Calu3 (cell line): Measurements from ENCODE around the gene PRUNE1. TPM values are rescaled to one million over a fixed set of nuclear protein-coding genes. Genes with fewer than 3 reads are reported as not detected.

ENCODE experiments used
- BruUV-seq: library from RNA; stranded (reverse); fragments of 400-500 nt; replicated peaks from 2 replicates; lab custom pipeline; 2021; lab: Mats Ljungman, UMichigan
- CTCF ChIA-PET: fragments of 300-600 bp; sonication (Branson Sonifier 250); formaldehyde crosslinking; loops from one replicate; lab custom pipeline; 2022; ENCODE audit warnings: antibody characterized with exemption; lab: Charles Lee
- DNase-seq: peaks from one replicate; pipeline ENCODE4 v3.0.0; 2022
- H3K27ac Mint-ChIP-seq: one replicate; pipeline ENCODE4 v1.8.0; 2022; ENCODE audit warnings: mixed read lengths; ENCODE audit not compliant: unreplicated experiment
- H3K27me3 Mint-ChIP-seq: one replicate; pipeline ENCODE4 v1.8.0; 2022; ENCODE audit warnings: mixed read lengths; ENCODE audit not compliant: unreplicated experiment
- H3K36me3 Mint-ChIP-seq: one replicate; pipeline ENCODE4 v1.8.0; 2022; ENCODE audit warnings: mild to moderate bottlenecking, moderate library complexity, mixed read lengths; ENCODE audit not compliant: insufficient read depth, unreplicated experiment
- H3K4me1 Mint-ChIP-seq: one replicate; pipeline ENCODE4 v1.8.0; 2022; ENCODE audit warnings: mild to moderate bottlenecking, low read depth, mixed read lengths; ENCODE audit not compliant: unreplicated experiment
- H3K4me3 Mint-ChIP-seq: one replicate; pipeline ENCODE4 v1.8.0; 2022; ENCODE audit warnings: mild to moderate bottlenecking, low read depth, moderate library complexity, mixed read lengths; ENCODE audit not compliant: unreplicated experiment
- H3K9me3 Mint-ChIP-seq: one replicate; pipeline ENCODE4 v1.8.0; 2022; ENCODE audit warnings: low read depth, mixed read lengths; ENCODE audit not compliant: unreplicated experiment
- intact Hi-C: fragments of 100-400 bp; cut with micrococcal nuclease; formaldehyde crosslinking; loops from one replicate; pipeline ENCODE4 v1.10.0; 2022; ENCODE audit not compliant: unreplicated experiment
- total RNA-seq: library from RNA; stranded (reverse); gene quantifications from 2 replicates; pipeline ENCODE4 v1.2.3, GENCODE V29; 2022
- TF ChIP-seq, protein P1 (sequence below): fragments of 200-600 bp; IDR thresholded peaks from one replicate; pipeline ENCODE4 v1.8.0; 2022; ENCODE audit warnings: antibody characterized with exemption; ENCODE audit not compliant: unreplicated experiment

Gene PRUNE1
- total RNA-seq, 1 experiment from 2014 or later = 15.9 TPM

DNA sequence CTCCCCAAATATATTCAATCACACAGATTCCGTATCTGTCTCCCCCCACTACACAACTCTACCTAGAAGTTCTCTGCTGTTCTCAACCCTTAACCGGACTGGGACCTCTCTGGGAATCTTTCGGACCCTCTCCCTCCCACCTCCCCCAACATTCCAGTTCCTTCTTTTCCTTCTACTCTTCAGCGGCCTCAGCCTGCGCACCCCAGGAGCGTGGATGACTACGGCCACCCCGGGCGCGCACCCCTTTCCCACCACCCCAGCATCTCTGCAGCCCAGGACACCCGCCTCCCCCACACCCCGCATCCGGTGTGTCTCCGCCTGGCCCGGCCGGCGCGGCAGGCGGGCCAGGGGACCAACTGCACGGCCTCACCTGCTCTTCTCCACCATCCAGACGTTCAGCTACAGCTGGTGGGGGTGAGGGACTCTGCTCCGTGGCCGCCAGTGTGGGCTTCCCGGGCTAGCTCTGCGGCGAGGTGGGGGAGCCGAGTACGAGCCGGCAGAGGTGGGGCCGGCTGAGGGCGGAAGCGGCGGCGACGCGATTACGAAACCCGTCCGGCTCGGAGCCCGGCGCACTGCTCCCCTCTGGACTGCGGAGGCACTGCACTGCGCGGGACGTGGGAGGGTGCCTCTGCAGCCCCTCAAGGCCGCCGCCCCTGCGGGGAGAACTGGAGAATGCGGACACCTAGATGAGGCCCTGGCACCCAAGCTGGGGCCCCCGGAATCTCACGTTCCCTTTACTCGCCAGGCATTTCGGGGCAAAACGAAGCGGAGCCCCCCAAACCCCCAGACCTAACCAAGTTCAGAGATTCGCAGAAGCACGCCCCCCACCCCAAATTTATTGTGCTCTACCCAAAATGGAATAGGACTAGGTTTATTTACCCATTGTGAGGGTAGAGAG, 51.1 kb downstream of the PRUNE1 start, which contains the start of gene CDC42SE1:
Gene CDC42SE1 (minus strand): TSS at position 514 of the 898 bp plus-strand sequence. CDS start 3,892 bp downstream, outside the sequence.
- H3K27me3 Mint-ChIP-seq = no peaks in the 10 kb centered on the region
- H3K27ac Mint-ChIP-seq = peak within 1 kb of the TSS; percentile 78
- intact Hi-C loops = no loop called here
- peak within 1 kb of the TSS; percentile 81 for H3K4me3 Mint-ChIP-seq
- DNase-seq = peak; percentile 92
- TF ChIP-seq, protein P1, sequence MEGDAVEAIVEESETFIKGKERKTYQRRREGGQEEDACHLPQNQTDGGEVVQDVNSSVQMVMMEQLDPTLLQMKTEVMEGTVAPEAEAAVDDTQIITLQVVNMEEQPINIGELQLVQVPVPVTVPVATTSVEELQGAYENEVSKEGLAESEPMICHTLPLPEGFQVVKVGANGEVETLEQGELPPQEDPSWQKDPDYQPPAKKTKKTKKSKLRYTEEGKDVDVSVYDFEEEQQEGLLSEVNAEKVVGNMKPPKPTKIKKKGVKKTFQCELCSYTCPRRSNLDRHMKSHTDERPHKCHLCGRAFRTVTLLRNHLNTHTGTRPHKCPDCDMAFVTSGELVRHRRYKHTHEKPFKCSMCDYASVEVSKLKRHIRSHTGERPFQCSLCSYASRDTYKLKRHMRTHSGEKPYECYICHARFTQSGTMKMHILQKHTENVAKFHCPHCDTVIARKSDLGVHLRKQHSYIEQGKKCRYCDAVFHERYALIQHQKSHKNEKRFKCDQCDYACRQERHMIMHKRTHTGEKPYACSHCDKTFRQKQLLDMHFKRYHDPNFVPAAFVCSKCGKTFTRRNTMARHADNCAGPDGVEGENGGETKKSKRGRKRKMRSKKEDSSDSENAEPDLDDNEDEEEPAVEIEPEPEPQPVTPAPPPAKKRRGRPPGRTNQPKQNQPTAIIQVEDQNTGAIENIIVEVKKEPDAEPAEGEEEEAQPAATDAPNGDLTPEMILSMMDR = peak; percentile 83
- H3K4me1 Mint-ChIP-seq = peaks cover 58% of the 10 kb centered on the region
- CTCF ChIA-PET = interaction anchor here (0.6 to 1.9 kb wide), 5 partner anchors 11 to 209 kb away, joined by 3 to 9 read pairs (median 5); partner anchors contain the start of genes C1orf56 and GABPB2
- no peaks in the 10 kb centered on the region for H3K9me3 Mint-ChIP-seq
- BruUV-seq = no TSS peak
- H3K36me3 Mint-ChIP-seq = peaks cover 59% of the 10 kb centered on the region

DNA sequence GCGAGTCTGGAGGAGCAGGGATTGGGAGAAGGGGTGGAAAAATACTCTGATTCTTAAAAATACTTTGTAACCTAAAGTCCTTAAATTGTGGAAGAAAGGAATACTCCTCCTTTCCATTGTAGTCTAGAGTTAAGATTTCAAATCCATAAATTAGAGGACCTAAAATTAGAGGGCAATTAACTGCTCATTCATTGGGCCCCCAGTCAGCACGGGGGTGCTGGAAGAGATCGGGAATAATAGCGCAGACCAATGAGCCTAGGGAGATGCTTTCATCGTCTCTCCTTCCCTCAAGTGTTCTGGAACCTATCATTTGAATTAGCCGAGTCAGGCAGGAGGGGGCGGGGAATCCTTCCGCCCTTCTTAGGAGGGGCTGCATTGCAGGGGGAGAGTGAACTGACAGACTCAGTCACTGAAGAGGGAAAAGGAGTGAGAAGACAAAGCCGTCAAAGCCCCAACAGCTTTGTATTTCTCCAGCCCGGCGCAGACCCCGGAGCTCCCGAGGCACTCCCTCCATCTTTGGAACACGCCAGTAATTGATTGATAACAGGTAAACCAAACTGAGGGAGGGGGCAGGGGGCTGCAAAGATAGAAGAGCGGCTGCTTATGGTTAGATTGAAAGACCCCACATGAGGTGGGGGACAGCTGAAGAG, 51.9 kb downstream of the PRUNE1 start, which contains the start of gene MLLT11:
Gene MLLT11 (plus strand): TSS at position 391 of the 650 bp plus-strand sequence. CDS start 6,828 bp downstream, outside the sequence.
- Mint-ChIP-seq H3K27ac (peak within 1 kb of the TSS; percentile 78), H3K9me3 (no peaks in the 10 kb centered on the region), H3K4me1 (peaks cover 51% of the 10 kb centered on the region), H3K36me3 (peaks cover 52% of the 10 kb centered on the region), H3K4me3 (peak within 1 kb of the TSS; percentile 81), H3K27me3 (no peaks in the 10 kb centered on the region)
- intact Hi-C loops = no loop called here
- DNase-seq = no peak
- CTCF ChIA-PET = interaction anchor here (0.6 to 1.8 kb wide), 3 partner anchors 11 to 761 kb away, joined by 4 to 5 read pairs (median 5); partner anchors contain the start of genes C1orf56 and GABPB2
- TF ChIP-seq, protein P1 = no peak
- TSS peak; percentile 35 for BruUV-seq

DNA sequence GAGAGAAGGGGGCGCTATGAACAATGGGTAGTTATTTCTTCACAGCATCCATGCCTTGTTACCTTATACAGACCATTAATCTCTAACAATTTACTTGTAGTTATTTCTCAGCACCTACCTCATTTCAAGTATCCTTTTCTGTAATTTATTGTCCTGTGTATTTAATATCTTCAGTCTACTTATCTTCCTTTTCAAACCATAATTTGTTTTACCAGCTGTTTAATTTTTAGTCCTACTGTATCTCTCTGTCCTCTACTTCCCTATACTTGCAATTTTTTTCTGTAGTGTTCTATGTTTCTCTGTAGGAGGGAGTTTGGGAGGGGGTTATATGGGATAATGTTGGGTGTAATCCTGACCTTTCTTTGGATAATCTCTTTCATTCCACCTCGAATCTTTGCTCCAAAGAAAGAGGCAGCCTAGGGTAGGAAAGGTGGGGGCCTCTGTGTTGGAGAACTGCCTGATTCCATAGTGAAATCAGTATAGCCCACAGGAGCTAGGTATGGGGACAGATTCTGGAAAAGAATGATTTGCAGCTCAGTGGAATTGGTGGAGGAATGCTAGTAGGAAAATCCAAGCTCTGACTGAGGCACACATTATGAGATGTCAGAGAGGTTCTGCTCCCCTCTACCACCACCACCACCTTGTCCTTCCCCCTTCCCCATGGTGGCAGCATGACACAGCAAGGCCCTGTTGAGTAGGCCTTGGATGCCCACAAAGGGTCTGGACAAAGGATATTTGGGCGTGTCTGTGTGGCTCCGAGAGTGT, 52.6 kb downstream of the PRUNE1 start:
- CTCF ChIA-PET = interaction anchor here (0.6 to 1.6 kb wide), 3 partner anchors 10 to 761 kb away, joined by 4 to 5 read pairs (median 4); partner anchors contain the start of genes C1orf56 and GABPB2
- Mint-ChIP-seq H3K4me3 (peak overlapping the region; percentile 81), H3K27ac (no peak overlapping the region), H3K27me3 (no peaks in the 10 kb centered on the region), H3K36me3 (peaks cover 47% of the 10 kb centered on the region), H3K9me3 (no peaks in the 10 kb centered on the region), H3K4me1 (peaks cover 44% of the 10 kb centered on the region)
- intact Hi-C loops = no loop called here
- DNase-seq = no peak
- TF ChIP-seq, protein P1 = no peak
- BruUV-seq = no TSS peak
